ENCODE measurements around the gene SCG3.

SCG3 gene

GRCh38 chr15:51681303-51681963, at the start of gene SCG3:
Gene SCG3, plus strand, starts transcription at chr15:51681503. Its CDS starts 253 bp downstream, at chr15:51681756.
- H3K4me3 ChIP-seq (ENCODE audit: low read length, poor library complexity, severe bottlenecking) = no peak within 1 kb of the TSS
- no peak within 1 kb of the TSS for H3K4me2 ChIP-seq (ENCODE audit: low read depth, low read length, poor library complexity, severe bottlenecking)
- H3K9ac ChIP-seq (ENCODE audit: low read depth, low read length, poor library complexity, severe bottlenecking) = no peak within 1 kb of the TSS
- H3F3A ChIP-seq (ENCODE audit: low read depth) = no peaks in the 10 kb centered on the region
- no peaks in the 10 kb centered on the region for H3K36me3 ChIP-seq (ENCODE audit: insufficient read depth, low read length)
- no peaks in the 10 kb centered on the region for H4K20me1 ChIP-seq (ENCODE audit: insufficient read depth, low read length, poor library complexity, severe bottlenecking)
- no peaks in the 10 kb centered on the region for H3K9me3 ChIP-seq (ENCODE audit: insufficient read depth, low read depth, low read length)
- H3K27me3 ChIP-seq (ENCODE audit: insufficient read depth, low read length, poor library complexity, severe bottlenecking) = no peaks in the 10 kb centered on the region
- no peaks in the 10 kb centered on the region for H3K79me2 ChIP-seq (ENCODE audit: insufficient read depth, low read length)
- no peaks in the 10 kb centered on the region for H3K9me2 ChIP-seq (replicated peaks; ENCODE audit: low read depth, low read length)
- H2AFZ ChIP-seq (ENCODE audit: low read length) = no peak within 1 kb of the TSS
- TF ChIP-seq CTCF (conservative IDR thresholded peaks at IDR 0.05; ENCODE audit: low read length) (no peak), EZH2phosphoT487 (IDR thresholded peaks at IDR 0.05; ENCODE audit: borderline replicate concordance) (no peak)
- H3K4me1 ChIP-seq (ENCODE audit: insufficient read depth, low read length, poor library complexity, severe bottlenecking) = no peaks in the 10 kb centered on the region

DNA sequence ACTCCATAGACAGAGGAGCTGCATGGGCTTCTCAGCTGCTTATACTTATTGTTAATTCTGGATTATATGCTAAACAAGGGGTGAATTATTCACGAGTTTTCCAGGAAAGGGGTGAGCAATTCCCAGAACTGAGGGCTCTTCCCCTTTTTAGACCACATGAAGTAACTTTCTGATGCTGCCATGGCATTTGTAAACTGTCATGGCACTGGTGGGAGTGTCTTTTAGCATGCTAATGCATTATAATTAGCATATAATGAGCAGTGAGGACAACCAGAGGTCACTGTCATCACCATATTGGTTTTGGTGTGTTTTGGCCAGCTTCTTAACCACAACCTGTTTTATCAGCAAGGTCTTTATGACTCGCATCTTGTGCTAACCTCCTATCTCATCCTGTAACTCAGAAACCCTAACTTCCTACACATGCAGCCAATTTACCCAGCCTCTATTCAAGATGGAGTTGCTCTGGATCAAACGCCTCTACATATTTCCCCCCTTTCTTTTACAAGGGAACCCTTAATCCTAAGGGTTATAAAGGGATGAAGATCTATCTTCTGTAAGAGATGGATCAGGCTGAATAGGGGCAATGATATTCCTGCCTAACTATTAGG, 46.6 kb upstream of the SCG3 start:
- H3K4me1 ChIP-seq (ENCODE audit: insufficient read depth, low read length, poor library complexity, severe bottlenecking) = peaks cover 9% of the 10 kb centered on the region
- H4K20me1 ChIP-seq (ENCODE audit: insufficient read depth, low read length, poor library complexity, severe bottlenecking) = no peaks in the 10 kb centered on the region
- H3K9me3 ChIP-seq (ENCODE audit: insufficient read depth, low read depth, low read length) = no peaks in the 10 kb centered on the region
- no peaks in the 10 kb centered on the region for H3K79me2 ChIP-seq (ENCODE audit: insufficient read depth, low read length)
- no peak for TF ChIP-seq EZH2phosphoT487 (IDR thresholded peaks at IDR 0.05; ENCODE audit: borderline replicate concordance)
- TF ChIP-seq CTCF (conservative IDR thresholded peaks at IDR 0.05; ENCODE audit: low read length) = no peak
- no peak overlapping the region for H3K4me3 ChIP-seq (ENCODE audit: low read length, poor library complexity, severe bottlenecking)
- H3K27me3 ChIP-seq (ENCODE audit: insufficient read depth, low read length, poor library complexity, severe bottlenecking) = no peaks in the 10 kb centered on the region
- H3K9ac ChIP-seq (ENCODE audit: low read depth, low read length, poor library complexity, severe bottlenecking) = no peak overlapping the region
- no peaks in the 10 kb centered on the region for H3K36me3 ChIP-seq (ENCODE audit: insufficient read depth, low read length)
- 0 out of 2 replicates have a peak overlapping the region, but pooled peaks have one; percentile 62 for H2AFZ ChIP-seq (ENCODE audit: low read length)
- no peak overlapping the region for H3K4me2 ChIP-seq (ENCODE audit: low read depth, low read length, poor library complexity, severe bottlenecking)
- no peaks in the 10 kb centered on the region; the same call in 1 of the 2 replicates for H3F3A ChIP-seq (ENCODE audit: low read depth)
- no peaks in the 10 kb centered on the region for H3K9me2 ChIP-seq (replicated peaks; ENCODE audit: low read depth, low read length)

GRCh38 chr15:51641490-51642130, 39.7 kb upstream of the SCG3 start:
- TF ChIP-seq CTCF (conservative IDR thresholded peaks at IDR 0.05; ENCODE audit: low read length) = no peak
- no peak for TF ChIP-seq EZH2phosphoT487 (IDR thresholded peaks at IDR 0.05; ENCODE audit: borderline replicate concordance)
- no peaks in the 10 kb centered on the region for H3K79me2 ChIP-seq (ENCODE audit: insufficient read depth, low read length)
- H3F3A ChIP-seq (ENCODE audit: low read depth) = no peaks in the 10 kb centered on the region
- no peak overlapping the region for H3K4me2 ChIP-seq (ENCODE audit: low read depth, low read length, poor library complexity, severe bottlenecking)
- no peak overlapping the region for H3K9ac ChIP-seq (ENCODE audit: low read depth, low read length, poor library complexity, severe bottlenecking)
- no peak overlapping the region for H2AFZ ChIP-seq (ENCODE audit: low read length)
- no peak overlapping the region for H3K4me3 ChIP-seq (ENCODE audit: low read length, poor library complexity, severe bottlenecking)
- no peaks in the 10 kb centered on the region for H3K9me2 ChIP-seq (replicated peaks; ENCODE audit: low read depth, low read length)
- H3K9me3 ChIP-seq (ENCODE audit: insufficient read depth, low read depth, low read length) = no peaks in the 10 kb centered on the region
- H3K36me3 ChIP-seq (ENCODE audit: insufficient read depth, low read length) = no peaks in the 10 kb centered on the region
- peaks cover 2% of the 10 kb centered on the region for H3K4me1 ChIP-seq (ENCODE audit: insufficient read depth, low read length, poor library complexity, severe bottlenecking)
- no peaks in the 10 kb centered on the region for H3K27me3 ChIP-seq (ENCODE audit: insufficient read depth, low read length, poor library complexity, severe bottlenecking)
- H4K20me1 ChIP-seq (ENCODE audit: insufficient read depth, low read length, poor library complexity, severe bottlenecking) = no peaks in the 10 kb centered on the region

Data from Loucy (cell line).